ENCODE measurements around the gene RARRES2.

Gene RARRES2

DNA sequence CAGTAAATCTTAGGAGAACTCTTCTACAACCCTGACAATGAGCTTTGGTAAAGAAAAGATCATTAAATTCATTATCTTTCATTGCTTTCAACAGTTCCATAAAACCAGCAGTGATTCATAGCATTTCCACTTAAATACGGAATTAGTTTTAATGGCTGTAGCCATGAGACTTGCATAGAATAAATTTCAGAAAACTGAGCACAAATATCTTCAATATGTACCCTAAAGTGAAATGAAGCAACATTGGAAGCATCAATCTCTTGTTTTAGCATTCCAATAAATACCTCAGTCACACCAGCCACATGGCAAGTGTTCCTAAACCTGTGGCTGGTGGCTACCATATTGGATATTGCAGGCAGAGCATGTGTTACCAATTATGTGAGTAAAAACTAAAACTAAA lies 3.6 kb upstream of the RARRES2 start:
- H3K79me2 ChIP-seq (ENCODE audit: insufficient read depth, low read depth) = no peaks in the 10 kb centered on the region
- TF ChIP-seq, protein P1, sequence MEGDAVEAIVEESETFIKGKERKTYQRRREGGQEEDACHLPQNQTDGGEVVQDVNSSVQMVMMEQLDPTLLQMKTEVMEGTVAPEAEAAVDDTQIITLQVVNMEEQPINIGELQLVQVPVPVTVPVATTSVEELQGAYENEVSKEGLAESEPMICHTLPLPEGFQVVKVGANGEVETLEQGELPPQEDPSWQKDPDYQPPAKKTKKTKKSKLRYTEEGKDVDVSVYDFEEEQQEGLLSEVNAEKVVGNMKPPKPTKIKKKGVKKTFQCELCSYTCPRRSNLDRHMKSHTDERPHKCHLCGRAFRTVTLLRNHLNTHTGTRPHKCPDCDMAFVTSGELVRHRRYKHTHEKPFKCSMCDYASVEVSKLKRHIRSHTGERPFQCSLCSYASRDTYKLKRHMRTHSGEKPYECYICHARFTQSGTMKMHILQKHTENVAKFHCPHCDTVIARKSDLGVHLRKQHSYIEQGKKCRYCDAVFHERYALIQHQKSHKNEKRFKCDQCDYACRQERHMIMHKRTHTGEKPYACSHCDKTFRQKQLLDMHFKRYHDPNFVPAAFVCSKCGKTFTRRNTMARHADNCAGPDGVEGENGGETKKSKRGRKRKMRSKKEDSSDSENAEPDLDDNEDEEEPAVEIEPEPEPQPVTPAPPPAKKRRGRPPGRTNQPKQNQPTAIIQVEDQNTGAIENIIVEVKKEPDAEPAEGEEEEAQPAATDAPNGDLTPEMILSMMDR (conservative IDR thresholded peaks at IDR 0.05; ENCODE audit: low read depth, low read length) = no peak
- H3K4me1 ChIP-seq (ENCODE audit: low read depth, poor library complexity, severe bottlenecking) = no peaks in the 10 kb centered on the region
- H3K27ac ChIP-seq = no peak overlapping the region
- H2AFZ ChIP-seq (ENCODE audit: low read depth) = no peak overlapping the region
- no peak overlapping the region for H3K4me2 ChIP-seq
- H3K36me3 ChIP-seq (ENCODE audit: insufficient read depth) = no peaks in the 10 kb centered on the region
- H3K27me3 ChIP-seq (ENCODE audit: insufficient read depth, low read depth) = no peaks in the 10 kb centered on the region
- no peaks in the 10 kb centered on the region for H4K20me1 ChIP-seq (ENCODE audit: insufficient read depth)
- H3K9ac ChIP-seq = no peak overlapping the region
- H3K4me3 ChIP-seq (IDR thresholded peaks at IDR 0.05; ENCODE audit: insufficient read depth, low read depth, low read length) = no peak overlapping the region

DNA sequence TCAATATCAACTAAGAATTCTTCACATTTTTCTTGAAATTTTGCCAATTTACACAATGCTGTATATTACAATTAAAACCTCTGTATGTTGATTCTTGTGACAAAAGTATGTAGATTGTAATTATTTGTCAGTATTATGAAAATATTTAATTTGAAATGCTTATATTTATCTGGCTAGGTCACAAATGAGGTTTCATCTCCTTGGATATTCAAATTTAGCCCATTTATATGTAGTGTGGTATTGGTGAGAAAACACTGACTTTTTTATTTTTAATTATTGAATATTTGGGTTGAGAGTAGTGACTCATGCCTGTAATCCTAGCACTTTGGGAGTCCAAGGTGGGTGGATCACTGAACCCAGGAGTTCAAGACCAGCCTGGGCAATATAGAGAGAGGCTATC lies 2.9 kb upstream of the RARRES2 start:
- Histone ChIP-seq H3K4me2 (no peak overlapping the region), H3K36me3 (ENCODE audit: insufficient read depth) (no peaks in the 10 kb centered on the region), H3K27ac (no peak overlapping the region), H3K9ac (no peak overlapping the region), H4K20me1 (ENCODE audit: insufficient read depth) (no peaks in the 10 kb centered on the region), H3K79me2 (ENCODE audit: insufficient read depth, low read depth) (no peaks in the 10 kb centered on the region), H2AFZ (ENCODE audit: low read depth) (no peak overlapping the region), H3K4me3 (IDR thresholded peaks at IDR 0.05; ENCODE audit: insufficient read depth, low read depth, low read length) (no peak overlapping the region), H3K4me1 (ENCODE audit: low read depth, poor library complexity, severe bottlenecking) (no peaks in the 10 kb centered on the region), H3K27me3 (ENCODE audit: insufficient read depth, low read depth) (no peaks in the 10 kb centered on the region)
- TF ChIP-seq, protein P1 (conservative IDR thresholded peaks at IDR 0.05; ENCODE audit: low read depth, low read length) = no peak

DNA sequence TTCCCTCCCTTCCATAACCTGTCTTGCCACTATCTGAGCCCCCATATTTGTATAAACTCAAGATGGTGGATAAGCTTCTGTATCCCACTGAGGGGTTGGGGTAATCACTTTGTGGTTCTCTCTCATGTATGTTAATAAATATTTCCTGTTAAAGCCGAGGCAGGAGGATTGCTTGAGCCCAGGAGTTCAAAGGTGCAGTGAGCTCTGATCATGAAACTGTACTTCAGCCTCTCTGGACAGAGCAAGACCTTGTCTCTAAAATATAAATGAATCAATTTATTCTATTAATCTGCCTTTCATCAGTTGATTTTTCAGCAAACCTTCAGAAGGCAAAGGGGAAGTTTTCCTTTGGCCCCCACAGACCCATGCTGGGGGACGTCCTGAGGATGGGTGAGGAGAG lies 1.8 kb upstream of the RARRES2 start:
- Histone ChIP-seq H3K4me3 (IDR thresholded peaks at IDR 0.05; ENCODE audit: insufficient read depth, low read depth, low read length) (no peak overlapping the region), H3K4me1 (ENCODE audit: low read depth, poor library complexity, severe bottlenecking) (no peaks in the 10 kb centered on the region), H2AFZ (ENCODE audit: low read depth) (no peak overlapping the region), H3K9ac (no peak overlapping the region), H3K79me2 (ENCODE audit: insufficient read depth, low read depth) (no peaks in the 10 kb centered on the region), H3K27ac (no peak overlapping the region), H3K36me3 (ENCODE audit: insufficient read depth) (no peaks in the 10 kb centered on the region), H3K27me3 (ENCODE audit: insufficient read depth, low read depth) (no peaks in the 10 kb centered on the region), H3K4me2 (no peak overlapping the region), H4K20me1 (ENCODE audit: insufficient read depth) (no peaks in the 10 kb centered on the region)
- TF ChIP-seq, protein P1 (conservative IDR thresholded peaks at IDR 0.05; ENCODE audit: low read depth, low read length) = no peak

DNA sequence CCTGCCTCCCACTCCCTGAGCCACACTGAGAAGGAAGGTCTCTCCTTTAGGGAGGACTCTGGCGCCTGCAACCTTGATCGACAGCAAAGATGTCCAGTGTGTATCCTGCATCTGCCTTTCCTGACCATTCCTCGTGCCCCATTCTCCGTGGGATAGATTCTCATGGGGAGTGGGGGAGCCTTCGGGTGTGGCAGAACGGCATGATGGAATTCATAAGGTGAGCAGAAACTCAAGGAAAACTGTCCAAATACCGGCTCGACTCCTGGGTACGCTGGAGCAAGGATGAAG lies 636 bp upstream of the RARRES2 start:
- Histone ChIP-seq H3K79me2 (ENCODE audit: insufficient read depth, low read depth) (no peaks in the 10 kb centered on the region), H3K4me3 (IDR thresholded peaks at IDR 0.05; ENCODE audit: insufficient read depth, low read depth, low read length) (no peak overlapping the region), H2AFZ (ENCODE audit: low read depth) (no peak overlapping the region), H3K9ac (no peak overlapping the region), H3K27me3 (ENCODE audit: insufficient read depth, low read depth) (no peaks in the 10 kb centered on the region), H3K27ac (no peak overlapping the region), H3K36me3 (ENCODE audit: insufficient read depth) (no peaks in the 10 kb centered on the region), H3K4me1 (ENCODE audit: low read depth, poor library complexity, severe bottlenecking) (no peaks in the 10 kb centered on the region), H3K4me2 (no peak overlapping the region), H4K20me1 (ENCODE audit: insufficient read depth) (no peaks in the 10 kb centered on the region)
- TF ChIP-seq, protein P1 (conservative IDR thresholded peaks at IDR 0.05; ENCODE audit: low read depth, low read length) = no peak

DNA sequence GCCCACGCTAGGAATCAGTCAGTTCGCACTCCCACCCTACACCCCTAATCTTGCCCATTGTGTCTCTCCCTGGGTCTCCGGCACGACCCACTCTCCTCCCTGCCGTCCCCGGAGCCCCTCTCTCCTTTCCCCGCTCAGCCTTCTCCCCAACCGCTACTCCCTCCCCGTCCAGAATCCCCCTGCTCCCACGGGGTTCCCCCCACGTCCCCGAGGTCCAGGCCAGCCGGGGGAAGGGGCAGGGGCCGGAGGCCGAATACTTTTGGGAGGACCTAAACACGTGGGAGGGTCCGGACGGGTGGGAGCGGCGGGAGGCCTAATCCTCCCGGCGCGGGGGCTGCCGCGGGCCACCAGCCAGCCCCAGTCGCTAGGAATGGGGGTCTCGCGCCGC lies 560 bp downstream of the RARRES2 start:
- H3K36me3 ChIP-seq (ENCODE audit: insufficient read depth) = no peaks in the 10 kb centered on the region
- H3K27me3 ChIP-seq (ENCODE audit: insufficient read depth, low read depth) = no peaks in the 10 kb centered on the region
- TF ChIP-seq, protein P1 (conservative IDR thresholded peaks at IDR 0.05; ENCODE audit: low read depth, low read length) = no peak
- H2AFZ ChIP-seq (ENCODE audit: low read depth) = no peak overlapping the region
- H3K4me2 ChIP-seq = no peak overlapping the region
- no peak overlapping the region for H3K9ac ChIP-seq
- H3K4me1 ChIP-seq (ENCODE audit: low read depth, poor library complexity, severe bottlenecking) = no peaks in the 10 kb centered on the region
- no peaks in the 10 kb centered on the region for H3K79me2 ChIP-seq (ENCODE audit: insufficient read depth, low read depth)
- H3K4me3 ChIP-seq (IDR thresholded peaks at IDR 0.05; ENCODE audit: insufficient read depth, low read depth, low read length) = no peak overlapping the region
- H4K20me1 ChIP-seq (ENCODE audit: insufficient read depth) = no peaks in the 10 kb centered on the region
- no peak overlapping the region for H3K27ac ChIP-seq

Measured in KMS-11 (cell line).